HL-60 (cell line): ENCODE data around the gene DCAF17.

Source experiments
- GABPA ChIP-seq: IDR thresholded peaks from 2 replicates; pipeline ENCODE4 v1.6.1; 2012; ENCODE audit warnings: low read depth
- POLR2AphosphoS5 ChIP-seq: IDR thresholded peaks from 2 replicates; pipeline ENCODE4 v1.6.1; 2012; ENCODE audit warnings: low read depth
- TF ChIP-seq, protein P1 (sequence below): IDR thresholded peaks from one replicate; pipeline ENCODE4 v1.5.1; 2011; ENCODE audit warnings: low read length, control low read depth, inconsistent platforms; ENCODE audit not compliant: insufficient read depth

DNA sequence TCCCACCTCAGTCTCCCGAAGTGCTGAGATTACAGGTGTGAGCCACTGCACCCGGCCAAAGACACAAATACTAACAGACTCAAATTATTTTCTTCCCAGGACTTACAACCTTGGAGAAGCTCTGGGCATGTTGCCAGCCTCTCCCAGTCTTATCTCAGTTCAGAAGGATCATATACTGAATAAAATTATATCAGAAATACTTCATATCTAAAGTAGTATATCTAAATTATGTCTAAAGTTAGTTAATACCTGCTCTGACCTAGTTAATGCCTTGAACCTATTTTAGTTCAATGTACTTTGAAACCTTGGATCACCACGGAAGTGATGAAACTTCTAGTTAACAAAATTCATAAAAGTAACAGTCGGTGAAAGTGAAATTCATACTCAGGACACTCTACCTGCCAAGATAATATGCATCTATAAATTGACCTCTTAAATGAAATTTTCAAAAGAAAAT lies 53.8 kb downstream of the DCAF17 start:
- TF ChIP-seq POLR2AphosphoS5 (no peak), GABPA (no peak)
- TF ChIP-seq, protein P1, sequence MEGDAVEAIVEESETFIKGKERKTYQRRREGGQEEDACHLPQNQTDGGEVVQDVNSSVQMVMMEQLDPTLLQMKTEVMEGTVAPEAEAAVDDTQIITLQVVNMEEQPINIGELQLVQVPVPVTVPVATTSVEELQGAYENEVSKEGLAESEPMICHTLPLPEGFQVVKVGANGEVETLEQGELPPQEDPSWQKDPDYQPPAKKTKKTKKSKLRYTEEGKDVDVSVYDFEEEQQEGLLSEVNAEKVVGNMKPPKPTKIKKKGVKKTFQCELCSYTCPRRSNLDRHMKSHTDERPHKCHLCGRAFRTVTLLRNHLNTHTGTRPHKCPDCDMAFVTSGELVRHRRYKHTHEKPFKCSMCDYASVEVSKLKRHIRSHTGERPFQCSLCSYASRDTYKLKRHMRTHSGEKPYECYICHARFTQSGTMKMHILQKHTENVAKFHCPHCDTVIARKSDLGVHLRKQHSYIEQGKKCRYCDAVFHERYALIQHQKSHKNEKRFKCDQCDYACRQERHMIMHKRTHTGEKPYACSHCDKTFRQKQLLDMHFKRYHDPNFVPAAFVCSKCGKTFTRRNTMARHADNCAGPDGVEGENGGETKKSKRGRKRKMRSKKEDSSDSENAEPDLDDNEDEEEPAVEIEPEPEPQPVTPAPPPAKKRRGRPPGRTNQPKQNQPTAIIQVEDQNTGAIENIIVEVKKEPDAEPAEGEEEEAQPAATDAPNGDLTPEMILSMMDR, result no peak
